Ramos (cell line): ENCODE results near the gene NAALADL1.

Experiments used
- in situ Hi-C: fragments of 300-500 bp; cut with MboI; formaldehyde crosslinking; loops from one replicate; pipeline ENCODE4 v1.14.3; 2022; ENCODE audit warnings: low sequenced_read_pairs; ENCODE audit not compliant: unreplicated experiment

The NAALADL1 gene

GRCh38 chr11:65058419-65059054 lies at the start of gene NAALADL1:
TSS of gene NAALADL1 (minus strand) at chr11:65058553. CDS start at chr11:65058521, 32 bp downstream.
- in situ Hi-C loops, result no loop called here

GRCh38 chr11:65107751-65108468 lies 49.6 kb upstream of the NAALADL1 start:
- in situ Hi-C loops, result no loop called here

- in situ Hi-C loops, result no loop called here
These were observed 48.7 kb upstream of the NAALADL1 start for GRCh38 chr11:65107078-65107477.

GRCh38 chr11:65104628-65105027 lies 46.3 kb upstream of the NAALADL1 start:
- in situ Hi-C loops, result no loop called here

GRCh38 chr11:65103476-65103875 lies 45.1 kb upstream of the NAALADL1 start:
- in situ Hi-C loops, result no loop called here

GRCh38 chr11:65102142-65103095 lies 44.1 kb upstream of the NAALADL1 start:
- in situ Hi-C loops, result no loop called here

- in situ Hi-C loops, result no loop called here
These were observed 42.5 kb upstream of the NAALADL1 start for GRCh38 chr11:65100674-65101350.

GRCh38 chr11:65096926-65097325 lies 38.6 kb upstream of the NAALADL1 start:
- in situ Hi-C loops, result no loop called here

GRCh38 chr11:65095974-65096806 lies 37.8 kb upstream of the NAALADL1 start, which contains the start of gene VPS51:
TSS of gene VPS51 (plus strand) at chr11:65096214. CDS start at chr11:65096251, 37 bp downstream.
- in situ Hi-C loops, result no loop called here

GRCh38 chr11:65095427-65095826 lies 37.1 kb upstream of the NAALADL1 start:
- in situ Hi-C loops, result no loop called here

GRCh38 chr11:65090628-65091027 lies 32.3 kb upstream of the NAALADL1 start:
- in situ Hi-C loops, result no loop called here

- in situ Hi-C loops, result no loop called here
These were observed 31.3 kb upstream of the NAALADL1 start for GRCh38 chr11:65089621-65090020.

GRCh38 chr11:65087827-65088226 lies 29.5 kb upstream of the NAALADL1 start:
- in situ Hi-C loops, result no loop called here

GRCh38 chr11:65087216-65087615 lies 28.9 kb upstream of the NAALADL1 start:
- in situ Hi-C loops, result no loop called here

- in situ Hi-C loops, result no loop called here
These were observed 28.5 kb upstream of the NAALADL1 start for GRCh38 chr11:65086809-65087208.

- in situ Hi-C loops, result no loop called here
These were observed 27.1 kb upstream of the NAALADL1 start for GRCh38 chr11:65085446-65085845.

GRCh38 chr11:65084598-65085375 lies 26.4 kb upstream of the NAALADL1 start:
- in situ Hi-C loops, result no loop called here

- in situ Hi-C loops, result no loop called here
These were observed 25.7 kb upstream of the NAALADL1 start, which contains the start of the genes CDCA5 and ZFPL1 for GRCh38 chr11:65083834-65084597. TSS of gene CDCA5 (minus strand) at chr11:65084040. CDS start at chr11:65083978, 62 bp downstream. TSS of gene ZFPL1 (plus strand) at chr11:65084222. CDS start at chr11:65084699, 477 bp downstream.
